ENCODE data around the gene PPFIBP1. TPM values are rescaled to one million over a fixed set of nuclear protein-coding genes. Genes with fewer than 3 reads are reported as not detected.
A peak's percentile ranks its signal among the peaks of the same experiment; 100 is the strongest.
"Not testable (repeated sequence)": the region's sequence is repeated elsewhere in the genome, so short reads cannot be mapped to it uniquely, and the experiment has no call there.

The PPFIBP1 gene
- polyA plus RNA-seq, 1 donor (not counting 4 experiments of a cell fraction or from before 2014, with no cell fraction given): 83.5 TPM

GRCh38 chr12:27588776-27589175 is 64.8 kb downstream of the PPFIBP1 start:
- DNase-seq (ENCODE audit: low read depth, low spot score): no peak
- H4K20me1 ChIP-seq (ENCODE audit: control insufficient read depth, extremely low read depth, insufficient read depth, low read length): no peaks in the 10 kb centered on the region
- peak; percentile 44 for FAIRE-seq
- peaks cover 2% of the 10 kb centered on the region for H3K9me1 ChIP-seq (ENCODE audit: control insufficient read depth, extremely low read depth, insufficient read depth, low read length)
- peaks cover 1 to 7% of the 10 kb centered on the region in 2 experiments for H3K36me3 ChIP-seq (ENCODE audit: control insufficient read depth in 2 of 2, extremely low read depth in 1 of 2, insufficient read depth in 2 of 2, low read length in 2 of 2)
- H3K27ac ChIP-seq (ENCODE audit: control insufficient read depth, insufficient read depth, low read length): peak overlapping the region; percentile 96
- peak overlapping the region in 1 of 3 experiments; percentile 4 for H3K4me3 ChIP-seq (ENCODE audit: control insufficient read depth in 2 of 3, extremely low read depth in 1 of 3, insufficient read depth in 2 of 3, low read depth in 1 of 3, low read length in 3 of 3)
- H3K9me3 ChIP-seq (ENCODE audit: control insufficient read depth, low read depth, low read length): no peaks in the 10 kb centered on the region
- H3K4me1 ChIP-seq (ENCODE audit: control insufficient read depth, extremely low read depth, insufficient read depth, low read length): peaks cover 69% of the 10 kb centered on the region
- TF ChIP-seq EZH2 (IDR thresholded peaks at IDR 0.05; ENCODE audit: low read length): no peak
- peak overlapping the region; percentile 88 for H3K4me2 ChIP-seq (ENCODE audit: control insufficient read depth, extremely low read depth, insufficient read depth, low read depth, low read length)
- H3K27me3 ChIP-seq (ENCODE audit: control insufficient read depth, extremely low read depth, insufficient read depth, low read length): no peaks in the 10 kb centered on the region
- H3K9ac ChIP-seq (ENCODE audit: control insufficient read depth, extremely low read depth, insufficient read depth, low read length): peak overlapping the region; percentile 68
- H2AFZ ChIP-seq (ENCODE audit: control insufficient read depth, low read length): no peak overlapping the region
- peaks cover 44% of the 10 kb centered on the region for H3K79me2 ChIP-seq (ENCODE audit: control insufficient read depth, insufficient read depth, low read length)
- dilution Hi-C loops (cut with MboI; ENCODE audit: extremely low pct_ligation_motif_present, low sequenced_read_pairs): no loop called here

- TF ChIP-seq CTCF (optimal IDR thresholded peaks at IDR 0.05 in 1 of 3, IDR thresholded peaks at IDR 0.05 in 1 of 3, conservative IDR thresholded peaks at IDR 0.05 in 1 of 3; ENCODE audit: extremely low read depth in 1 of 3, insufficient read depth in 2 of 3, low read length in 3 of 3): no peak
- TF ChIP-seq EZH2 (IDR thresholded peaks at IDR 0.05; ENCODE audit: low read length): no peak
- Histone ChIP-seq H3K27ac (ENCODE audit: control insufficient read depth, insufficient read depth, low read length) (peak overlapping the region; percentile 96), H3K79me2 (ENCODE audit: control insufficient read depth, insufficient read depth, low read length) (peaks cover 39% of the 10 kb centered on the region), H3K4me3 (ENCODE audit: control insufficient read depth in 2 of 3, extremely low read depth in 1 of 3, insufficient read depth in 2 of 3, low read depth in 1 of 3, low read length in 3 of 3) (peak overlapping the region in 2 of 3 experiments; percentile 4 to 46), H3K4me1 (ENCODE audit: control insufficient read depth, extremely low read depth, insufficient read depth, low read length) (peaks cover 65% of the 10 kb centered on the region), H3K4me2 (ENCODE audit: control insufficient read depth, extremely low read depth, insufficient read depth, low read depth, low read length) (peak overlapping the region; percentile 88), H3K27me3 (ENCODE audit: control insufficient read depth, extremely low read depth, insufficient read depth, low read length) (no peaks in the 10 kb centered on the region), H4K20me1 (ENCODE audit: control insufficient read depth, extremely low read depth, insufficient read depth, low read length) (no peaks in the 10 kb centered on the region), H3K36me3 (ENCODE audit: control insufficient read depth in 2 of 2, extremely low read depth in 1 of 2, insufficient read depth in 2 of 2, low read length in 2 of 2) (peaks cover under 1 to 1% of the 10 kb centered on the region in 2 experiments), H2AFZ (ENCODE audit: control insufficient read depth, low read length) (no peak overlapping the region), H3K9ac (ENCODE audit: control insufficient read depth, extremely low read depth, insufficient read depth, low read length) (peak overlapping the region; percentile 68), H3K9me3 (ENCODE audit: control insufficient read depth, low read depth, low read length) (no peaks in the 10 kb centered on the region), H3K9me1 (ENCODE audit: control insufficient read depth, extremely low read depth, insufficient read depth, low read length) (peaks cover 2% of the 10 kb centered on the region)
- dilution Hi-C loops (cut with MboI; ENCODE audit: extremely low pct_ligation_motif_present, low sequenced_read_pairs): no loop called here
- DNase-seq (ENCODE audit: low read depth, low spot score) (no peak), FAIRE-seq (peak; percentile 96)
These were observed 65.4 kb downstream of the PPFIBP1 start for GRCh38 chr12:27589419-27589818.

- Histone ChIP-seq H3K27ac (ENCODE audit: control insufficient read depth, insufficient read depth, low read length) (peak overlapping the region; percentile 96), H3K9ac (ENCODE audit: control insufficient read depth, extremely low read depth, insufficient read depth, low read length) (peak overlapping the region; percentile 75), H3K79me2 (ENCODE audit: control insufficient read depth, insufficient read depth, low read length) (peaks cover 30% of the 10 kb centered on the region), H3K4me3 (ENCODE audit: control insufficient read depth in 2 of 3, extremely low read depth in 1 of 3, insufficient read depth in 2 of 3, low read depth in 1 of 3, low read length in 3 of 3) (peak overlapping the region in 1 of 3 experiments; percentile 41), H3K4me1 (ENCODE audit: control insufficient read depth, extremely low read depth, insufficient read depth, low read length) (peaks cover 60% of the 10 kb centered on the region), H3K4me2 (ENCODE audit: control insufficient read depth, extremely low read depth, insufficient read depth, low read depth, low read length) (peak overlapping the region; percentile 73)
- H3K9me3 ChIP-seq (ENCODE audit: control insufficient read depth, low read depth, low read length); dilution Hi-C loops (cut with MboI; ENCODE audit: extremely low pct_ligation_motif_present, low sequenced_read_pairs); H3K9me1 ChIP-seq (ENCODE audit: control insufficient read depth, extremely low read depth, insufficient read depth, low read length); FAIRE-seq; H3K27me3 ChIP-seq (ENCODE audit: control insufficient read depth, extremely low read depth, insufficient read depth, low read length); H2AFZ ChIP-seq (ENCODE audit: control insufficient read depth, low read length); H4K20me1 ChIP-seq (ENCODE audit: control insufficient read depth, extremely low read depth, insufficient read depth, low read length); H3K36me3 ChIP-seq (ENCODE audit: control insufficient read depth in 2 of 2, extremely low read depth in 1 of 2, insufficient read depth in 2 of 2, low read length in 2 of 2): not testable (repeated sequence)
- peak; percentile 83 for DNase-seq (ENCODE audit: low read depth, low spot score)
These were observed 67.7 kb downstream of the PPFIBP1 start for GRCh38 chr12:27591698-27592097.
